ENCODE results near the gene CEP290. TPM values are rescaled to one million over a fixed set of nuclear protein-coding genes. Genes with fewer than 3 reads are reported as not detected.
"Not testable (repeated sequence)": the region's sequence is repeated elsewhere in the genome, so short reads cannot be mapped to it uniquely, and the experiment has no call there.

The CEP290 gene
- polyA plus RNA-seq, 4 donors, result 1.9 to 13.6 (median 3.4) TPM

- no peaks in the 10 kb centered on the region for H3K27me3 ChIP-seq (ENCODE audit: control insufficient read depth in 3 of 3, insufficient read depth in 3 of 3, low read length in 3 of 3)
- FAIRE-seq, result no peak
- 94 to 99% (median 95%) methylated on average over 2 of the region's 2 CpGs for WGBS, 3 donors
- H3K36me3 ChIP-seq (ENCODE audit: control insufficient read depth in 3 of 3, insufficient read depth in 2 of 3, low read depth in 1 of 3, low read length in 3 of 3), result peaks cover 0 to 4% (median 3%) of the 10 kb centered on the region in 3 donors
- H3K4me1 ChIP-seq (ENCODE audit: control insufficient read depth in 3 of 3, insufficient read depth in 2 of 3, low read depth in 1 of 3, low read length in 2 of 3), result peaks cover 0 to 11% (median 2%) of the 10 kb centered on the region in 3 donors
- H3K4me3 ChIP-seq (ENCODE audit: low read depth in 1 of 3, low read length in 3 of 3), result no peak overlapping the region
- no peak for DNase-seq
- no peak overlapping the region for H3K27ac ChIP-seq (ENCODE audit: low read depth in 1 of 3, low read length in 2 of 3)
- H3K9me3 ChIP-seq (ENCODE audit: control insufficient read depth in 2 of 2, insufficient read depth in 1 of 2, low read depth in 1 of 2, low read length in 1 of 2), result no peaks in the 10 kb centered on the region
These were observed 8.2 kb upstream of the CEP290 start for GRCh38 chr12:88150063-88150462.

- FAIRE-seq (no peak), DNase-seq (peak; percentile 48)
- Histone ChIP-seq H3K36me3 (ENCODE audit: control insufficient read depth in 3 of 3, insufficient read depth in 2 of 3, low read depth in 1 of 3, low read length in 3 of 3) (peaks cover 0 to 4% (median 3%) of the 10 kb centered on the region in 3 donors), H3K9me3 (ENCODE audit: control insufficient read depth in 2 of 2, insufficient read depth in 1 of 2, low read depth in 1 of 2, low read length in 1 of 2) (no peaks in the 10 kb centered on the region), H3K27ac (ENCODE audit: low read depth in 1 of 3, low read length in 2 of 3) (peak overlapping the region in 1 of 3 donors; percentile 51), H3K4me3 (ENCODE audit: low read depth in 1 of 3, low read length in 3 of 3) (no peak overlapping the region), H3K27me3 (ENCODE audit: control insufficient read depth in 3 of 3, insufficient read depth in 3 of 3, low read length in 3 of 3) (no peaks in the 10 kb centered on the region), H3K4me1 (ENCODE audit: control insufficient read depth in 3 of 3, insufficient read depth in 2 of 3, low read depth in 1 of 3, low read length in 2 of 3) (peaks cover 2 to 25% (median 6%) of the 10 kb centered on the region in 3 donors)
- 43 to 68% (median 62%) methylated on average over 5 of the region's 5 CpGs for WGBS, 3 donors
These were observed 3.9 kb upstream of the CEP290 start for GRCh38 chr12:88145567-88146505.

GRCh38 chr12:88144546-88145468, 2.9 kb upstream of the CEP290 start:
- DNase-seq (peak; percentile 54 to 67), FAIRE-seq (no peak)
- H3K4me1 ChIP-seq (ENCODE audit: control insufficient read depth in 3 of 3, insufficient read depth in 2 of 3, low read depth in 1 of 3, low read length in 2 of 3), result peaks cover 2 to 25% (median 6%) of the 10 kb centered on the region in 3 donors
- no peaks in the 10 kb centered on the region for H3K9me3 ChIP-seq (ENCODE audit: control insufficient read depth in 2 of 2, insufficient read depth in 1 of 2, low read depth in 1 of 2, low read length in 1 of 2)
- 55 to 75% (median 56%) methylated on average over 3 of the region's 3 CpGs for WGBS, 3 donors
- H3K27ac ChIP-seq (ENCODE audit: low read depth in 1 of 3, low read length in 2 of 3), result peak overlapping the region in 2 of 3 donors; percentile 51 to 60
- peaks cover 0 to 4% (median under 1%) of the 10 kb centered on the region in 3 donors for H3K36me3 ChIP-seq (ENCODE audit: control insufficient read depth in 3 of 3, insufficient read depth in 2 of 3, low read depth in 1 of 3, low read length in 3 of 3)
- no peak overlapping the region for H3K4me3 ChIP-seq (ENCODE audit: low read depth in 1 of 3, low read length in 3 of 3)
- no peaks in the 10 kb centered on the region for H3K27me3 ChIP-seq (ENCODE audit: control insufficient read depth in 3 of 3, insufficient read depth in 3 of 3, low read length in 3 of 3)

DNA sequence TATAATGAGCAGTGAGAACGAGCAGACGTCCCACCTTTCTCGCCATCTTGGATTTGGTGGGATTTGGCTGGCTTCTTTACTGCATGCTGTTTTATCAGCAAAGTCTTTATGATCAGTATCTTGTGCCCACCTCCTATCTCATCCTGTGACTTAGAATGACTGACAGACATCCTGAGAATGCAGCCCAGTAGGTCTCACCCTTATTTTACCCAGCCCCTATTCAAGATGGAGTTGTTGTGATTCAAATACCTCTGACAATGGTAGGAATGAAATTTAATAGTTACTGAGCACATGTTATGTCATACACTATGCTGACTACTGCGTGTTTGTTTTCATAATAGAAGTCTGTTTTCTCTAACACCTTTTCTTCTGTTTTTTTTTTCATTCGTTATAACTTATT, 2.1 kb upstream of the CEP290 start:
- peaks cover 0 to 4% (median 1%) of the 10 kb centered on the region in 3 donors for H3K36me3 ChIP-seq (ENCODE audit: control insufficient read depth in 3 of 3, insufficient read depth in 2 of 3, low read depth in 1 of 3, low read length in 3 of 3)
- 93 to 97% (median 95%) methylated on average over 5 of the region's 5 CpGs for WGBS, 3 donors
- H3K27ac ChIP-seq (ENCODE audit: low read depth in 1 of 3, low read length in 2 of 3), result peak overlapping the region in 1 of 3 donors; percentile 51
- no peaks in the 10 kb centered on the region for H3K9me3 ChIP-seq (ENCODE audit: control insufficient read depth in 2 of 2, insufficient read depth in 1 of 2, low read depth in 1 of 2, low read length in 1 of 2)
- no peaks in the 10 kb centered on the region for H3K27me3 ChIP-seq (ENCODE audit: control insufficient read depth in 3 of 3, insufficient read depth in 3 of 3, low read length in 3 of 3)
- peaks cover 2 to 25% (median 6%) of the 10 kb centered on the region in 3 donors for H3K4me1 ChIP-seq (ENCODE audit: control insufficient read depth in 3 of 3, insufficient read depth in 2 of 3, low read depth in 1 of 3, low read length in 2 of 3)
- DNase-seq (no peak), FAIRE-seq (no peak)
- H3K4me3 ChIP-seq (ENCODE audit: low read depth in 1 of 3, low read length in 3 of 3), result no peak overlapping the region

- Histone ChIP-seq H3K27me3 (ENCODE audit: control insufficient read depth in 3 of 3, insufficient read depth in 3 of 3, low read length in 3 of 3) (no peaks in the 10 kb centered on the region), H3K36me3 (ENCODE audit: control insufficient read depth in 3 of 3, insufficient read depth in 2 of 3, low read depth in 1 of 3, low read length in 3 of 3) (peaks cover 0 to 4% (median 0%) of the 10 kb centered on the region in 3 donors), H3K4me3 (ENCODE audit: low read depth in 1 of 3, low read length in 3 of 3) (peak overlapping the region; percentile 51 to 97 (median 79)), H3K4me1 (ENCODE audit: control insufficient read depth in 3 of 3, insufficient read depth in 2 of 3, low read depth in 1 of 3, low read length in 2 of 3) (peaks cover 2 to 25% (median 6%) of the 10 kb centered on the region in 3 donors), H3K27ac (ENCODE audit: low read depth in 1 of 3, low read length in 2 of 3) (peak overlapping the region; percentile 70 to 93 (median 75)), H3K9me3 (ENCODE audit: control insufficient read depth in 2 of 2, insufficient read depth in 1 of 2, low read depth in 1 of 2, low read length in 1 of 2) (no peaks in the 10 kb centered on the region)
- peak in 1 of 2 donors; percentile 34 for DNase-seq
- FAIRE-seq, result no peak
- 1% methylated on average over 18 of the region's 18 CpGs for WGBS, 3 donors
These were observed 713 bp upstream of the CEP290 start for GRCh38 chr12:88142610-88142991.

GRCh38 chr12:88141425-88141773, 489 bp downstream of the CEP290 start:
- H3K36me3 ChIP-seq (ENCODE audit: control insufficient read depth in 3 of 3, insufficient read depth in 2 of 3, low read depth in 1 of 3, low read length in 3 of 3), result peaks cover 0 to 6% (median 3%) of the 10 kb centered on the region in 3 donors
- H3K27me3 ChIP-seq (ENCODE audit: control insufficient read depth in 3 of 3, insufficient read depth in 3 of 3, low read length in 3 of 3), result no peaks in the 10 kb centered on the region
- WGBS, 3 donors, result 2 to 6% (median 5%) methylated on average over 13 of the region's 13 CpGs
- peaks cover 2 to 25% (median 6%) of the 10 kb centered on the region in 3 donors for H3K4me1 ChIP-seq (ENCODE audit: control insufficient read depth in 3 of 3, insufficient read depth in 2 of 3, low read depth in 1 of 3, low read length in 2 of 3)
- FAIRE-seq (no peak), DNase-seq (no peak)
- peak overlapping the region; percentile 42 to 97 (median 70) for H3K4me3 ChIP-seq (ENCODE audit: low read depth in 1 of 3, low read length in 3 of 3)
- H3K27ac ChIP-seq (ENCODE audit: low read depth in 1 of 3, low read length in 2 of 3), result peak overlapping the region; percentile 86 to 93 (median 86)
- no peaks in the 10 kb centered on the region for H3K9me3 ChIP-seq (ENCODE audit: control insufficient read depth in 2 of 2, insufficient read depth in 1 of 2, low read depth in 1 of 2, low read length in 1 of 2)

DNA sequence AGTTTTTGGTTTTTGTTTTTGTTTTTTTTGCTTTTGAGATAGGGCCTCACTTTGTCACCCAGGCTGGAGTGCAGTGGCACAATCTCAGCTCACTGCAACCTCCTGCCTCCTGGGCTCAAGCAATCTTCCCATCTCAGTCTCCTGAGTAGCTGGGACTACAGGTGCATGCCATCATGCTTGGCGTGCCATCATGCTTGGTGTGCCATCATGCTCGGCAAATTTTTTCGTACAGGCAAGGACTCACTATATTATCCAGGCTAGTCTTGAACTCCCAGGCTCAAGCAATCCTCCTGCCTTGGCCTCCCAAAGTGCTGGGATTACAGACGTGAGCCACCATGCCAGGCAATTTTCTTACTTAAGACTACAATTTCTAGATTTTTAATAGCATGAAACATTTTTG, 2.2 kb downstream of the CEP290 start:
- not testable (repeated sequence) for H3K9me3 ChIP-seq (ENCODE audit: control insufficient read depth in 2 of 2, insufficient read depth in 1 of 2, low read depth in 1 of 2, low read length in 1 of 2)
- WGBS, 3 donors, result 96 to 99% (median 97%) methylated on average over 4 of the region's 4 CpGs

DNA sequence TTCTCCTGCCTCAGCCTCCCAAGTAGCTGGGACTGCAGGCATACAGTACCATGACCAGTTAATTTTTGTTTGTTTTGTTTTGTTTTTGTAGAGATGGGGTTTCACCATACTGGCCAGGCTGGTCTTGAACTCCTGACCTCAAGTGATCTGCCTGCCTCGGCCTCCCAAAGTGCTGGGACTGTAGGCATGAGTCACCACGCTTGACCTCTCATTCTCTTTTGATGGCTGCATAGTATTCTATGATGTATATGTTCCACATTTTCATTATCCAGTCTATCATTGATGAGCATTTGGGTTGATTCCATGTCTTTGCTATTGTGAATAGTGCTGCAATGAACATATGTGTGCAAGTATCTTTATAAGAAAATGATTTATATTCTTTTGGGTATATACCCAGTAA, 8.7 kb downstream of the CEP290 start:
- DNase-seq; H3K9me3 ChIP-seq (ENCODE audit: control insufficient read depth in 2 of 2, insufficient read depth in 1 of 2, low read depth in 1 of 2, low read length in 1 of 2): not testable (repeated sequence)
- WGBS, 3 donors, result 96 to 100% (median 100%) methylated on average over 2 of the region's 2 CpGs

More for the DNA sequence above, 2.2 kb downstream of the CEP290 start:
- H3K4me1 ChIP-seq (ENCODE audit: control insufficient read depth in 3 of 3, insufficient read depth in 2 of 3, low read depth in 1 of 3, low read length in 2 of 3), result peaks cover 0 to 11% (median 5%) of the 10 kb centered on the region in 3 donors
- H3K27ac ChIP-seq (ENCODE audit: low read depth in 1 of 3, low read length in 2 of 3); H3K27me3 ChIP-seq (ENCODE audit: control insufficient read depth in 3 of 3, insufficient read depth in 3 of 3, low read length in 3 of 3); DNase-seq; FAIRE-seq; H3K4me3 ChIP-seq (ENCODE audit: low read depth in 1 of 3, low read length in 3 of 3); H3K36me3 ChIP-seq (ENCODE audit: control insufficient read depth in 3 of 3, insufficient read depth in 2 of 3, low read depth in 1 of 3, low read length in 3 of 3): not testable (repeated sequence)

More for the DNA sequence above, 8.7 kb downstream of the CEP290 start:
- H3K4me1 ChIP-seq (ENCODE audit: control insufficient read depth in 3 of 3, insufficient read depth in 2 of 3, low read depth in 1 of 3, low read length in 2 of 3); H3K4me3 ChIP-seq (ENCODE audit: low read depth in 1 of 3, low read length in 3 of 3); H3K27ac ChIP-seq (ENCODE audit: low read depth in 1 of 3, low read length in 2 of 3); FAIRE-seq; H3K36me3 ChIP-seq (ENCODE audit: control insufficient read depth in 3 of 3, insufficient read depth in 2 of 3, low read depth in 1 of 3, low read length in 3 of 3); H3K27me3 ChIP-seq (ENCODE audit: control insufficient read depth in 3 of 3, insufficient read depth in 3 of 3, low read length in 3 of 3): not testable (repeated sequence)
